ENCODE results near the gene MACROD2. TPM values are rescaled to one million over a fixed set of nuclear protein-coding genes. Genes with fewer than 3 reads are reported as not detected.

MACROD2 gene
- total RNA-seq, 1 experiment from 2014 or later, result 1.6 TPM

- Histone ChIP-seq H4K20me1 (ENCODE audit: control insufficient read depth, insufficient read depth, insufficient read length) (no peaks in the 10 kb centered on the region), H3K4me1 (ENCODE audit: insufficient read depth, low read length) (peaks cover 5% of the 10 kb centered on the region; the same call in 1 of the 2 replicates), H3K23me2 (ENCODE audit: insufficient read length, low read depth, low read length, poor library complexity, severe bottlenecking) (no peaks in the 10 kb centered on the region), H3K4me2 (ENCODE audit: insufficient read depth, insufficient read length, low read length) (no peak overlapping the region), H3K4ac (ENCODE audit: low read depth, low read length) (no peak overlapping the region), H3K56ac (ENCODE audit: insufficient read length, low read depth, low read length) (no peak overlapping the region), H3K79me1 (ENCODE audit: insufficient read depth, low read depth, low read length, poor library complexity, severe bottlenecking) (no peaks in the 10 kb centered on the region), H3K14ac (ENCODE audit: insufficient read depth, low read length) (no peak overlapping the region), H2BK5ac (ENCODE audit: insufficient read length, low read length) (no peak overlapping the region), H3K9me3 (ENCODE audit: control insufficient read depth, low read depth, low read length) (no peaks in the 10 kb centered on the region), H2BK12ac (ENCODE audit: insufficient read length, low read depth, low read length) (no peak overlapping the region), H2BK15ac (ENCODE audit: low read depth, low read length) (no peak overlapping the region), H3K18ac (ENCODE audit: insufficient read length, low read depth, low read length) (no peak overlapping the region), H2BK20ac (ENCODE audit: low read depth, low read length, poor library complexity, severe bottlenecking) (no peak overlapping the region), H3K79me2 (ENCODE audit: insufficient read depth, low read length) (no peaks in the 10 kb centered on the region), H4K91ac (ENCODE audit: insufficient read length, low read depth, low read length) (no peak overlapping the region), H3K27ac (ENCODE audit: insufficient read length, low read depth, low read length) (no peak overlapping the region), H2BK120ac (ENCODE audit: low read depth, low read length, poor library complexity, severe bottlenecking) (no peak overlapping the region), H3K27me3 (ENCODE audit: insufficient read depth, low read length) (no peaks in the 10 kb centered on the region), H3K23ac (ENCODE audit: insufficient read length, low read depth, low read length) (no peak overlapping the region), H4K5ac (ENCODE audit: insufficient read length, low read depth, low read length) (no peak overlapping the region), H4K8ac (replicated peaks; ENCODE audit: insufficient read length, low read depth, low read length) (no peak overlapping the region), H2AFZ (ENCODE audit: low read length) (no peak overlapping the region), H3T11ph (ENCODE audit: low read length) (no peak overlapping the region), H2AK5ac (ENCODE audit: insufficient read length, low read length) (no peak overlapping the region), H3K9ac (ENCODE audit: extremely low read depth, insufficient read length, low read length) (no peak overlapping the region)
- Mint-ChIP-seq H3K36me3 (ENCODE audit: insufficient read depth in 1 of 3, low read depth in 3 of 3) (peaks cover 0 to 14% (median 10%) of the 10 kb centered on the region in 3 experiments; a peak in 6 of 7 replicates), H3K9me3 (peaks cover 11 to 12% of the 10 kb centered on the region in 2 experiments), H3K27ac (no peak overlapping the region), H3K4me3 (no peak overlapping the region), H3K4me1 (peaks cover 32 to 53% of the 10 kb centered on the region in 2 experiments), H3K27me3 (ENCODE audit: low read depth) (no peaks in the 10 kb centered on the region)
- no peak for DNase-seq
- WGBS (ENCODE audit: extremely low coverage, insufficient read length, low lambda C conversion rate), result no CpG with 5 or more reads among the region's 4 CpGs
- no peak for TF ChIP-seq CTCF (conservative IDR thresholded peaks at IDR 0.05)
Observed at GRCh38 chr20:15630360-15630759, 1635.0 kb downstream of the MACROD2 start.

Measured in H9 (cell line).